Gastrocnemius medialis (tissue), 4 donors: ENCODE measurements around the gene FAM210B.

Source experiments
- POLR2A ChIP-seq, 2 donors: fragments of 450-650 bp; IDR thresholded peaks; one replicate each; pipeline ENCODE4 v1.6.1; 2017; ENCODE audit warnings: antibody characterized with exemption in 2 of 2, mild to moderate bottlenecking in 2 of 2, moderate library complexity in 2 of 2
- TF ChIP-seq, protein P1 (sequence below), 5 experiments: fragments of 450-650 bp in 3 of 5; fragments of 200-600 bp in 2 of 5; sonication (generic) in 2 of 5; IDR thresholded peaks in 4 of 5; conservative IDR thresholded peaks in 1 of 5; 1 replicate in 4 of 5; 2 replicates in 1 of 5; pipeline ENCODE4 v1.5.1; 2016 to 2019; ENCODE audit warnings: antibody characterized with exemption in 5 of 5, mild to moderate bottlenecking in 3 of 5, moderate library complexity in 3 of 5

DNA sequence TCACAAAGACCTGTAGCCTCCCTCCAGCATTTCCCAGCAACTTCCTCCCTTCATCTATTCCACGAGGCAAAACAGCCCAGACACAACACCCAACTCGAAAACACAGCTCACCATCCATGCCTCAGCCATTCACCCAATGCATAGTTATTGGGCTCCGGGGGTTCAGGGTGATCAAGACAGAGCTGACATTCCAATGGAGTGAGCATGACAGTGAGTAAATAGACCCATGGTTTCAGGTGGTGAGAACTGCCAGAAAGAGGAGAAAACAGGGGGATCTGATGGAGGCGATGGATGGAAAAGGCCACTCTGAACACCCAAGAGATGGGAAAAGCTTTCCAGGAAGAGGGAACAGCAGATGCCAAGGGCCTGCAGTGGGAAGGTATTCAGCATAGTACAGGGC is 59.1 kb downstream of the FAM210B start:
- TF ChIP-seq, protein P1, sequence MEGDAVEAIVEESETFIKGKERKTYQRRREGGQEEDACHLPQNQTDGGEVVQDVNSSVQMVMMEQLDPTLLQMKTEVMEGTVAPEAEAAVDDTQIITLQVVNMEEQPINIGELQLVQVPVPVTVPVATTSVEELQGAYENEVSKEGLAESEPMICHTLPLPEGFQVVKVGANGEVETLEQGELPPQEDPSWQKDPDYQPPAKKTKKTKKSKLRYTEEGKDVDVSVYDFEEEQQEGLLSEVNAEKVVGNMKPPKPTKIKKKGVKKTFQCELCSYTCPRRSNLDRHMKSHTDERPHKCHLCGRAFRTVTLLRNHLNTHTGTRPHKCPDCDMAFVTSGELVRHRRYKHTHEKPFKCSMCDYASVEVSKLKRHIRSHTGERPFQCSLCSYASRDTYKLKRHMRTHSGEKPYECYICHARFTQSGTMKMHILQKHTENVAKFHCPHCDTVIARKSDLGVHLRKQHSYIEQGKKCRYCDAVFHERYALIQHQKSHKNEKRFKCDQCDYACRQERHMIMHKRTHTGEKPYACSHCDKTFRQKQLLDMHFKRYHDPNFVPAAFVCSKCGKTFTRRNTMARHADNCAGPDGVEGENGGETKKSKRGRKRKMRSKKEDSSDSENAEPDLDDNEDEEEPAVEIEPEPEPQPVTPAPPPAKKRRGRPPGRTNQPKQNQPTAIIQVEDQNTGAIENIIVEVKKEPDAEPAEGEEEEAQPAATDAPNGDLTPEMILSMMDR (IDR thresholded peaks at IDR 0.05 in 4 of 5, conservative IDR thresholded peaks at IDR 0.05 in 1 of 5), result no peak
- no peak for TF ChIP-seq POLR2A (IDR thresholded peaks at IDR 0.05)
